ENCODE measurements around the gene TESPA1.
A peak's percentile ranks its signal among the peaks of the same experiment; 100 is the strongest.
"Not testable (repeated sequence)": the region's sequence is repeated elsewhere in the genome, so short reads cannot be mapped to it uniquely, and the experiment has no call there.

TESPA1 gene

GRCh38 chr12:54984658-54985376 lies at the start of gene TESPA1:
Gene TESPA1, minus strand, starts transcription at chr12:54984762. Its CDS starts 10,200 bp downstream, at chr12:54974562.
- DNase-seq: no peak

GRCh38 chr12:55034218-55034617 lies 49.7 kb upstream of the TESPA1 start:
- DNase-seq: no peak

- DNase-seq: no peak
Measured at GRCh38 chr12:55025508-55025907, 40.9 kb upstream of the TESPA1 start.

- no peak for DNase-seq
Measured at GRCh38 chr12:55024575-55024974, 40.0 kb upstream of the TESPA1 start.

GRCh38 chr12:55019784-55020183 lies 35.2 kb upstream of the TESPA1 start, which contains the start of gene NEUROD4:
Gene NEUROD4, plus strand, starts transcription at chr12:55019974. Its CDS starts 6,466 bp downstream, at chr12:55026440.
- no peak for DNase-seq

- DNase-seq: no peak
Measured at GRCh38 chr12:55017416-55017925, 32.9 kb upstream of the TESPA1 start.

GRCh38 chr12:55008944-55009585 lies 24.5 kb upstream of the TESPA1 start:
- DNase-seq: peak; percentile 14 to 46

- DNase-seq: no peak
Measured at GRCh38 chr12:55002355-55002754, 17.8 kb upstream of the TESPA1 start.

- no peak for DNase-seq
Measured at GRCh38 chr12:55001198-55001868, 16.8 kb upstream of the TESPA1 start.

GRCh38 chr12:54998958-54999510 lies 14.5 kb upstream of the TESPA1 start:
- DNase-seq: no peak

GRCh38 chr12:54997929-54998522 lies 13.5 kb upstream of the TESPA1 start:
- no peak for DNase-seq

GRCh38 chr12:54996205-54996604 lies 11.6 kb upstream of the TESPA1 start:
- no peak for DNase-seq

- peak; percentile 55 to 62 for DNase-seq
Measured at GRCh38 chr12:54993181-54993835, 8.7 kb upstream of the TESPA1 start.

GRCh38 chr12:54991991-54992375 lies 7.4 kb upstream of the TESPA1 start:
- DNase-seq: no peak

- no peak for DNase-seq
Measured at GRCh38 chr12:54991161-54991990, 6.8 kb upstream of the TESPA1 start.

GRCh38 chr12:54989829-54990228 lies 5.3 kb upstream of the TESPA1 start:
- no peak for DNase-seq

- DNase-seq: no peak
Measured at GRCh38 chr12:54988402-54989054, 4.0 kb upstream of the TESPA1 start.

GRCh38 chr12:54987611-54988231 lies 3.2 kb upstream of the TESPA1 start:
- no peak for DNase-seq

- not testable (repeated sequence) for DNase-seq
Measured at GRCh38 chr12:54986773-54987172, 2.2 kb upstream of the TESPA1 start.

- no peak for DNase-seq
Measured at GRCh38 chr12:54983536-54984101, 943 bp downstream of the TESPA1 start.
